Prostate gland (tissue), 2 donors: ENCODE measurements around the gene ARHGAP31.

Experiments used
- POLR2A ChIP-seq: fragments of 450-650 bp; IDR thresholded peaks from one replicate; pipeline ENCODE4 v1.6.1; 2016; ENCODE audit warnings: antibody characterized with exemption, mild to moderate bottlenecking
- POLR2AphosphoS5 ChIP-seq: sonication (generic); formaldehyde crosslinking; IDR thresholded peaks from one replicate; pipeline ENCODE4 v1.6.1; 2017; ENCODE audit warnings: antibody characterized with exemption
- TF ChIP-seq, protein P1 (sequence below), 4 experiments: fragments of 200-600 bp in 2 of 4; fragments of 450-650 bp in 2 of 4; sonication (generic) in 2 of 4; IDR thresholded peaks; 1 replicate in 3 of 4; 2 replicates in 1 of 4; pipeline ENCODE4 v1.5.1; 2016 to 2019; ENCODE audit warnings: antibody characterized with exemption in 4 of 4, mild to moderate bottlenecking in 2 of 4, moderate library complexity in 2 of 4

DNA sequence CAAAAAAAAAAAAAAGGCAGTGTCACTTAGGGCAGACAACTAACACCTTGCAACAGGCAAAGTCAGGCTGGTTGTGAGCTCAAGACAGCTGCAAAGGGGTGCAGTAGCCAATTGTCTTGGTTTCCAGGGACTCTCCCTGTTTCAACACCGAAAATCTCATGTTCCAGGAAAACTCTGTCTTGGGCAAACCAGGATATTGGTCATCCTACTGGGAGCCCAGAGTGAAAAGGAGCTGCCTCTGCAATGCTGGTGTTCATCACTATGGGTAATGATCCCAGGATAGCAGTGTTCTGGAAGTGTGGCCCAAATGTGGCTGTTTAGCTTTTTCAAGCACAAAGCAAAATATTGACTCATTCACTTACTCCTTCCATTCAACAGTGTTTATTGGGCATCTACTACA is 82.6 kb downstream of the ARHGAP31 start:
- TF ChIP-seq POLR2A, result no peak
- TF ChIP-seq, protein P1, sequence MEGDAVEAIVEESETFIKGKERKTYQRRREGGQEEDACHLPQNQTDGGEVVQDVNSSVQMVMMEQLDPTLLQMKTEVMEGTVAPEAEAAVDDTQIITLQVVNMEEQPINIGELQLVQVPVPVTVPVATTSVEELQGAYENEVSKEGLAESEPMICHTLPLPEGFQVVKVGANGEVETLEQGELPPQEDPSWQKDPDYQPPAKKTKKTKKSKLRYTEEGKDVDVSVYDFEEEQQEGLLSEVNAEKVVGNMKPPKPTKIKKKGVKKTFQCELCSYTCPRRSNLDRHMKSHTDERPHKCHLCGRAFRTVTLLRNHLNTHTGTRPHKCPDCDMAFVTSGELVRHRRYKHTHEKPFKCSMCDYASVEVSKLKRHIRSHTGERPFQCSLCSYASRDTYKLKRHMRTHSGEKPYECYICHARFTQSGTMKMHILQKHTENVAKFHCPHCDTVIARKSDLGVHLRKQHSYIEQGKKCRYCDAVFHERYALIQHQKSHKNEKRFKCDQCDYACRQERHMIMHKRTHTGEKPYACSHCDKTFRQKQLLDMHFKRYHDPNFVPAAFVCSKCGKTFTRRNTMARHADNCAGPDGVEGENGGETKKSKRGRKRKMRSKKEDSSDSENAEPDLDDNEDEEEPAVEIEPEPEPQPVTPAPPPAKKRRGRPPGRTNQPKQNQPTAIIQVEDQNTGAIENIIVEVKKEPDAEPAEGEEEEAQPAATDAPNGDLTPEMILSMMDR (IDR thresholded peaks at IDR 0.05), result no peak
- no peak for TF ChIP-seq POLR2AphosphoS5
